Esophagus muscularis mucosa (tissue), 4 donors: ENCODE data around the gene MTUS2.

Experiments used
- EP300 ChIP-seq: sonication (generic); formaldehyde crosslinking; IDR thresholded peaks from one replicate; pipeline ENCODE4 v1.6.1; 2017; ENCODE audit warnings: antibody characterized with exemption
- POLR2A ChIP-seq: fragments of 450-650 bp; IDR thresholded peaks from one replicate; pipeline ENCODE4 v1.6.1; 2017; ENCODE audit warnings: antibody characterized with exemption, moderate library complexity, mild to moderate bottlenecking, low read depth
- POLR2AphosphoS5 ChIP-seq, 2 donors: sonication (generic); formaldehyde crosslinking; IDR thresholded peaks; one replicate each; pipeline ENCODE4 v1.6.1; 2017; ENCODE audit warnings: antibody characterized with exemption in 2 of 2
- TF ChIP-seq, protein P1 (sequence below), 3 experiments: fragments of 200-600 bp in 2 of 3; fragments of 450-650 bp in 1 of 3; sonication (generic) in 2 of 3; IDR thresholded peaks; one replicate each; pipeline ENCODE4 v1.5.1; 2017 to 2019; ENCODE audit warnings: antibody characterized with exemption in 3 of 3, mild to moderate bottlenecking in 2 of 3, moderate library complexity in 1 of 3

GRCh38 chr13:29339386-29340272, 519.5 kb downstream of the MTUS2 start:
- TF ChIP-seq, protein P1, sequence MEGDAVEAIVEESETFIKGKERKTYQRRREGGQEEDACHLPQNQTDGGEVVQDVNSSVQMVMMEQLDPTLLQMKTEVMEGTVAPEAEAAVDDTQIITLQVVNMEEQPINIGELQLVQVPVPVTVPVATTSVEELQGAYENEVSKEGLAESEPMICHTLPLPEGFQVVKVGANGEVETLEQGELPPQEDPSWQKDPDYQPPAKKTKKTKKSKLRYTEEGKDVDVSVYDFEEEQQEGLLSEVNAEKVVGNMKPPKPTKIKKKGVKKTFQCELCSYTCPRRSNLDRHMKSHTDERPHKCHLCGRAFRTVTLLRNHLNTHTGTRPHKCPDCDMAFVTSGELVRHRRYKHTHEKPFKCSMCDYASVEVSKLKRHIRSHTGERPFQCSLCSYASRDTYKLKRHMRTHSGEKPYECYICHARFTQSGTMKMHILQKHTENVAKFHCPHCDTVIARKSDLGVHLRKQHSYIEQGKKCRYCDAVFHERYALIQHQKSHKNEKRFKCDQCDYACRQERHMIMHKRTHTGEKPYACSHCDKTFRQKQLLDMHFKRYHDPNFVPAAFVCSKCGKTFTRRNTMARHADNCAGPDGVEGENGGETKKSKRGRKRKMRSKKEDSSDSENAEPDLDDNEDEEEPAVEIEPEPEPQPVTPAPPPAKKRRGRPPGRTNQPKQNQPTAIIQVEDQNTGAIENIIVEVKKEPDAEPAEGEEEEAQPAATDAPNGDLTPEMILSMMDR (IDR thresholded peaks at IDR 0.05), result no peak
- no peak for TF ChIP-seq POLR2AphosphoS5 (IDR thresholded peaks at IDR 0.05)
- no peak for TF ChIP-seq POLR2A
- no peak for TF ChIP-seq EP300
